BJ (cell line): Measurements from ENCODE around the gene MED4. TPM values are rescaled to one million over a fixed set of nuclear protein-coding genes. Genes with fewer than 3 reads are reported as not detected.

Source experiments
- CTCF ChIA-PET: fragments of 350-600 bp; formaldehyde crosslinking; extraction: SDS; loops from one replicate; lab custom pipeline; 2021; ENCODE audit warnings: antibody characterized with exemption, inconsistent platforms; lab: Yijun Ruan, JAX
- POLR2A ChIA-PET: fragments of 300-600 bp; sonication (Branson Sonifier 250); formaldehyde crosslinking; extraction: SDS; loops from one replicate; lab custom pipeline; 2021; ENCODE audit warnings: antibody characterized with exemption; lab: Charles Lee
- DNase-seq: peaks from one replicate; pipeline ENCODE4 v3.0.0-alpha.2; 2011; ENCODE audit warnings: low read depth
- H3K27me3 ChIP-seq: 2 replicates; pipeline ENCODE4 v1.6.0; 2011; ENCODE audit warnings: low read length; ENCODE audit not compliant: control insufficient read depth, insufficient read depth
- H3K36me3 ChIP-seq: 2 replicates; pipeline ENCODE4 v1.5.1; 2011; ENCODE audit warnings: low read length; ENCODE audit not compliant: control insufficient read depth, insufficient read depth
- H3K4me3 ChIP-seq: 2 replicates; pipeline ENCODE4 v1.5.1; 2011; ENCODE audit warnings: low read depth, mild to moderate bottlenecking, control low read depth, low read length
- polyA plus RNA-seq: library from polyadenylated mRNA; depleted of rRNA; stranded (reverse); fragments of >200 nt; gene quantifications from 2 replicates; pipeline ENCODE4 v1.2.3, GENCODE V29; 2011
- TF ChIP-seq, protein P1 (sequence below): IDR thresholded peaks from 2 replicates; pipeline ENCODE4 v1.5.1; 2011; ENCODE audit warnings: low read depth, mild to moderate bottlenecking, control low read depth, inconsistent platforms, low read length, moderate library complexity; ENCODE audit not compliant: insufficient read depth

The MED4 gene
- polyA plus RNA-seq, 1 experiment = 30.1 TPM

DNA sequence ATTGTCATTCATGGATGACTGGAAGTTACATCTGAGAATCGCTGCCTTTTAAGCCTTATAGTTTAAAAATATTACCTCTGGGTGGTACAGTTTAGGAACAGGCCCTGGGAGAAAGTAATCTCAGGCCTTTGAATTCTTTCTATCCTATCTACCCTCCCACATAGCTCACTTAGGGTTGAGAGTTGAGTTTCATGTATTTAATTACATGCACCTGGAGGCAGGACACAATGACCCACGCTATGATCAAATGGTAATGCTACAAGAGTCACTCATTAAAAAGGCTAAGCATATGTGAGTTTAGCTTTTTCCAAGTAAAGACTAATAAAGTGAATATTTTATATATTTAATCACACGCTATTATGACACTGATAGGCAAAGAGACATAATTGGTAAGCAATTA, 25.3 kb upstream of the MED4 start:
- CTCF ChIA-PET = interaction anchor here (1.2 to 2.3 kb wide), 2 partner anchors 25 to 460 kb away, joined by 3 to 8 read pairs; partner anchors contain the start of gene MED4
- H3K36me3 ChIP-seq = no peaks in the 10 kb centered on the region
- no peak for DNase-seq
- POLR2A ChIA-PET = no interaction called here
- no peak overlapping the region for H3K4me3 ChIP-seq
- no peaks in the 10 kb centered on the region for H3K27me3 ChIP-seq
- TF ChIP-seq, protein P1, sequence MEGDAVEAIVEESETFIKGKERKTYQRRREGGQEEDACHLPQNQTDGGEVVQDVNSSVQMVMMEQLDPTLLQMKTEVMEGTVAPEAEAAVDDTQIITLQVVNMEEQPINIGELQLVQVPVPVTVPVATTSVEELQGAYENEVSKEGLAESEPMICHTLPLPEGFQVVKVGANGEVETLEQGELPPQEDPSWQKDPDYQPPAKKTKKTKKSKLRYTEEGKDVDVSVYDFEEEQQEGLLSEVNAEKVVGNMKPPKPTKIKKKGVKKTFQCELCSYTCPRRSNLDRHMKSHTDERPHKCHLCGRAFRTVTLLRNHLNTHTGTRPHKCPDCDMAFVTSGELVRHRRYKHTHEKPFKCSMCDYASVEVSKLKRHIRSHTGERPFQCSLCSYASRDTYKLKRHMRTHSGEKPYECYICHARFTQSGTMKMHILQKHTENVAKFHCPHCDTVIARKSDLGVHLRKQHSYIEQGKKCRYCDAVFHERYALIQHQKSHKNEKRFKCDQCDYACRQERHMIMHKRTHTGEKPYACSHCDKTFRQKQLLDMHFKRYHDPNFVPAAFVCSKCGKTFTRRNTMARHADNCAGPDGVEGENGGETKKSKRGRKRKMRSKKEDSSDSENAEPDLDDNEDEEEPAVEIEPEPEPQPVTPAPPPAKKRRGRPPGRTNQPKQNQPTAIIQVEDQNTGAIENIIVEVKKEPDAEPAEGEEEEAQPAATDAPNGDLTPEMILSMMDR = no peak

DNA sequence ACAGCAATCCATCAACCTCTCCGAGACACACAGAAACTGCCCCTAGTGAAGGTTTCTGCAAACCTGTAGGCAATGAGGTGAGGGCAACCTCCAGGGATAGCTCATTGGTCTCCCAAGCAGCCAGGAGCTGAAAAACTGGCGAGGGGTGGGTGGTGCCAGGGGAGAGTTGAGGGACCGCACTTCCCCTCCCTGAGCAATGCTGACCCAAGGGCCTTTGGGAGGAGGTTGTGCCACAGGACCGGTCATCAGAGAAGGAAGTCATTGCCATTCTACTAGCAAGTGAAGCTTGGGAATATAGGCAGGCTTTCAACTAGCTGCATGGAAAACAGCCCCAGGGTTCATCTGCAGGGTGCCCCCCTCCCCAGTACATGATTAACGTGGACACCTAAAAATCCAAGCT, 23.1 kb upstream of the MED4 start:
- TF ChIP-seq, protein P1 = no peak
- DNase-seq = no peak
- ChIA-PET POLR2A (no interaction called here), CTCF (interaction anchor here (0.7 to 1.1 kb wide), 3 partner anchors 9 to 281 kb away, joined by 3 to 4 read pairs (median 3); partner anchors contain the start of gene MED4)
- Histone ChIP-seq H3K27me3 (no peaks in the 10 kb centered on the region), H3K4me3 (no peak overlapping the region), H3K36me3 (no peaks in the 10 kb centered on the region)

DNA sequence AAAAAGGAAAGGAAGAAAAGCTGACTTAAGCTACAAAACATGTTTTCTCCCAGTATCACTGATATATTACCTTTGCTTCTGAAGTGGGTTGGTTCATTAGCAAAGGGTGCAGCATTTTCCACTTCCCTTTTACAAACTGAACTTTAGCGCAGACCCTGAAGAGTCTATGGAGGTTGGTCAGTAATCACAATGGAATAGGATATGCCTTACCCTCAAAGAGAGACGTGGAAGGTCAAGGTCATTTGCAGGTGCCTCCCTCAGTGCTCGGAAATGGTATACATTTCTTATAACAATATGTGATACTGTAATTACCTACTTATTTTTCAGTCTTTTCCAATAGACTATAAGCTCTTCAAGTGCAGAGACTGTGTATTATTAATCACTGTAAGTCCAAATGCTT, 21.9 kb upstream of the MED4 start:
- CTCF ChIA-PET = no interaction called here
- TF ChIP-seq, protein P1 = no peak
- DNase-seq = no peak
- Histone ChIP-seq H3K36me3 (no peaks in the 10 kb centered on the region), H3K27me3 (no peaks in the 10 kb centered on the region), H3K4me3 (no peak overlapping the region)
- POLR2A ChIA-PET = no interaction called here

DNA sequence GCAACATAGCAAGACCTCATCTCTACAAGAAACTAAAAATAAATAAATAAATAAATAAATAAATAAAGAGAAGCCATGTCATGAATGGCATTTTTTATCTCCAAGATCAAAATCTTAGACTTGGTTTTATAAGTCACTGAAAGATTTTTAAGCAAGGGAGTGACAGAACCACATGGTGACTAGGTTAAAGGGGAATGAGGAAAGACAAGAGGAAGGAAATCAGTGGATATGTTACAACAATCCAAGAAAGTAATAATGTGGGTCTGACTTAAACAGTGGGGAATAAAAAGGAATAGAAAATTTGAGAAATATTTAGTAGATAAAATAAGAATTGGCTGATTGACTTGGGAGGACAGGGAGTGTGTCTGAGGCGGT, 18.8 kb upstream of the MED4 start:
- ChIA-PET POLR2A (no interaction called here), CTCF (no interaction called here)
- no peak for DNase-seq
- Histone ChIP-seq H3K4me3 (no peak overlapping the region), H3K36me3 (no peaks in the 10 kb centered on the region), H3K27me3 (no peaks in the 10 kb centered on the region)
- TF ChIP-seq, protein P1 = no peak

DNA sequence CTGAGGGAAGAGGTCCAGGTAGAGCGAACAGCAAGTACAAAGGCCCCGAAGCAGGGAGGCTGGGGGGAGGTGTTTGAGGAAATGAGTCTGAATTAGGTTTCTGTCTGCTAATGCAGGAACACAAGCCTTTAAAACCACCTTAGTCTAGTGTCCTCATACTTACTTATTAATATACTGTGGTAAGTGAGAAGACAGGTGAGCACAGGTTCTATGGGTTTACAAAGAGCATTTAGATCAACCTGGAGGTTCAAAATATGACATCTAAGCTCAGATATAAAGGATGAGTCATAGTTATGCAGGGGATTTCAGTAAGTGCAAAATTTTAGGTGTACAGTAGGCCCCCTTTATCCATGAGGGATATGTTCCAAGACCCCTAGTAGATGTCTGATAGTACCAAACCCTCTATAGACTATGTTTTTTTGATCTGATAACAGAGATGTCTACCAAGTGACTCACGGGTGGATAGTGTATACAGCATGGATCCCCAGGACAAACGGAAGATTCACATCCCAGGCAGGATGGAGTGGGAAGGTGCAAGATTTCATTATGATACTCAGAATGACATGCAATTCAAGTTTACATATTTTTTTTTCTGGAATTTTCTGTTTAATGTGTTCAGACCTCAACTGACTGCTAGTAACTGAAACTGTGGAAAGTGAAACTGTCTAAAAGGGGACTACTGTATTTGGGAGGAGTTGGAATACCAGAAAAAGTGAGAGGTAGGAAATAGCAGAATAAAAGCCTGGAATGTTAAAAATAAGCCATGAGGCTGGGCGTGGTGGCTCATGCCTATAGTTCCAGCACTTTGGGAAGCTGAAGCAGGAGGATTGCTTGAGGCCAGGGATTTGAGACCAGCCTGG, 18.2 kb upstream of the MED4 start:
- TF ChIP-seq, protein P1 = no peak
- POLR2A ChIA-PET = no interaction called here
- no peaks in the 10 kb centered on the region for H3K36me3 ChIP-seq
- no peak for DNase-seq
- H3K27me3 ChIP-seq = no peaks in the 10 kb centered on the region
- CTCF ChIA-PET = no interaction called here
- no peak overlapping the region for H3K4me3 ChIP-seq
